SW480 (cell line): ENCODE data around the gene BACE2.
A peak's percentile ranks its signal among the peaks of the same experiment; 100 is the strongest.

Experiments used
- DNase-seq: peaks from one replicate; pipeline ENCODE4 v3.0.0-alpha.2; 2016; ENCODE audit warnings: low spot score

Gene BACE2

DNA sequence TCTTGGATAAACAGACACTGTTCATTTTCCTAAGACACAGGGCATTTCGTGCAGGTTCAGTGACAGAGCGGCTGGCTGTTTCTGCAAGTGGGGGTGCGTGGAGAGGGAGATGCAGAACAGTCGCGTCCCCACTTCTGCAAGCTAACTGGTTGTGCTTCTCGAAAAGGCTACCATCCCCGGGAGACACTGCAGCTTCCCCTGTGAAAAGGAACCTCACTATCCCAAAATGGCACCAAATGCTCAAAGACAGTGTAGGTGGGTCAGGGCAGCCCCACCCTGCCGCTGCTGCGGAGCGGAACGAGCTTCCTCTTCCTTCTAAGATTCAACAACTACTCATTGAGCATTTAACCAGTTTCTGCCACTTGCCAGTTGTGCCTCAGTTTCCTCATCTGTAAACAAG lies 19.2 kb upstream of the BACE2 start:
- no peak for DNase-seq

- no peak for DNase-seq
Measured at GRCh38 chr21:41149199-41149598, 18.8 kb upstream of the BACE2 start.

DNA sequence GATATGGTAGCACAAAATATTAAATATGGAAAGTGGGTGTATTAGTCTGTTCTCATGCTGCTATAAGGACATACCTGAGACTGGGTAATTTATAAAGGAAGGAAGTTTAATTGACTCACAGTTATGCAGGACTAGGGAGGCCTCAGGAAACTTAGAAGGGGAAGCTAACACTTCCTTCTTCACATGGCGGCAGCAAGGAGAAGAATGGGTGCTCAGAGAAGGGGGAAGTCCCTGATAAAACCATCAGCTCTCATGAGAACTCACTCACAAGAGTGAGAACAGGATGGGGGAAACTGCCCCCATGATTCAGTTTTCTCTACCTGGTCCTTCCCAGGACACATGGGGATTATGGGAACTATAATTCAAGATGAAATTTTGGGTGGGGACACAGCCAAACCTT lies 15.8 kb upstream of the BACE2 start:
- no peak for DNase-seq

- DNase-seq, result no peak
Measured at GRCh38 chr21:41153443-41153842, 14.5 kb upstream of the BACE2 start.

- no peak for DNase-seq
Measured at GRCh38 chr21:41156142-41156541, 11.8 kb upstream of the BACE2 start.

DNA sequence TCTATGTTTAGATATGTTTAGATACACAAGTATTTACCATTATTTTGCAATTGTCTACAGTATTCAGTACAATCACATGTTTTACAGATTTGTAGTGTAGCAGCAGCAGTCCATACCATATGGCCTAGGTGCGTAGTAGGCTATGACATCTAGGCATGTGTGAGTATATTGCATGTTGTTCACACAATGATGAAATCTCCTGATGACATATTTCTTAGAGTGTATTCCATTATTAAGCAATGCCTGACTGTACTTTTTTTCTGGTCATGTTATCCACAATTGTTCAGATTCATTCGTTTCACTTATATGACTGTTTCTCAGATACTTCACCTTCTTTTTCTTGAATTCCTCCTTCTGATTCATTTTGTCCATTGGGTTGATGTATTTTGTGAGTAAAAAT lies 9.9 kb upstream of the BACE2 start:
- no peak for DNase-seq

DNA sequence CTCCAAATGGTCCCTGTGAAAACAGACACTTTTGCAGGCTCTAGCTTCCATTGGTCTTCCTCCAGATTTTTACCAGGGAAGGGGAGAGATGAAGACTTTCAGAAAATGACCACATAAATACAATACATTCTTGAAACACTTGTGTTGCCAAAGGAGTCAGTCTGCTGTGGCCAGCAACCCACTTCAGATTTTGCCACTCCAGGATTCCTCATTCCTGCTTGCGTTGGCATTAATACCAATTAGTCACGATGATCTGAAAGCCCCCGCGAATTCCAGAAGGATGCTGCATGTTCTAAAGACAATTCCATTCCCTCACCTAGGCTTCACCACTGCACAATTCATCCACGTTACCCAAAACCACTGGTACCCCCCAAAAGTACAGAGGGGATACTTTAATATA lies 7.9 kb upstream of the BACE2 start:
- no peak for DNase-seq

- DNase-seq, result no peak
Measured at GRCh38 chr21:41161428-41161827, 6.5 kb upstream of the BACE2 start.

GRCh38 chr21:41162096-41162495 lies 5.9 kb upstream of the BACE2 start:
- DNase-seq, result no peak

DNA sequence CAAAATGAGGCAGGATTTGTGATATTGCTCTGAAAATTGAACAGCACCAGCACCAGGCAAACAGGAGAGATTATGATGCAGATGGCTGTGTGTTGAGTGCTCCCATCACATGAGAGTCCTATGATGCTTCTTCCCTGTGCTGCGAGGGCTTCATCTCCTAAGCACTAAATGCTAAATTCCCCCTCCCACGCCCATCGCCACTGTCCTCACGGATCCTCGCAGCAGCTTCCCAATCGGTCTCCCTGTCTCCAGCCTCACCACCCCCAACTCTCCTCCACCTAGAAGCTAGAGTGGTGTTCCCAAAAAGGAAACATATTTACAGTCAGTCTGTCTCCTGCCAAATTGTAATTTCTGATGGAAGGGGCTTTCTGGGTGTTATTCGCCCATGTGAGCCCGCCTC lies 4.9 kb upstream of the BACE2 start:
- no peak for DNase-seq

GRCh38 chr21:41164052-41164451 lies 3.9 kb upstream of the BACE2 start:
- no peak for DNase-seq

DNA sequence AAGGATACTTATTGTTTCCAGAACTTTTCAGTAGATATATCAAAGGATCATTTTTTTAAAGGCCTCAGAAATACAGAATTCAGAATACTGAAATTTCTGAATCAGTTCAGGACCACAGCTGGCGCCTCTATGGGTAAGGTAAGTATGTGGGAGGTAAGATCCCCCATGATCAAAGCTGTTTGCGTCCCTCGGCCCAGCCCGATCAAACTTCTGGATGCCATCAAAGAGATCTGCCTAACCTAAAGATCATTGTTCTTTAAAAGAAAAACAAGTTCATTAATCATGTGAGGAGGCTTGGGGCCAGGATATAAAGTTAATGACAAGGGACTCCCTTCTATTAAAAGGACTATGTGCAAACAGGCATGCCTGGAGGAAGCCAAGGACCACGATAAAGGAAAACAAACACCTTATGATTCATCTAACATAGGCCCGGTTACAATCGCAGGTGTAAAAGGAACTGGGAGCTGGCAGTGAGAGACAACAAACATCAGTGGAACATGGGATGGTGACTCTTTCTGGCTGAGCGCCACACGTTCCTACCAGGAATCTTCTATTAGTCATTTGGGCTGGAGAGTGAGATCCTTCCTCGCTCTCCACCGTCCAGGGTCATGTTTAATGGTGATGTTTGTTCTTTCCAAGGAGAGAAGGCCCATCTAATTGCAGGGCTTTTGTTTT lies 2.8 kb upstream of the BACE2 start:
- peak; percentile 91 for DNase-seq

DNA sequence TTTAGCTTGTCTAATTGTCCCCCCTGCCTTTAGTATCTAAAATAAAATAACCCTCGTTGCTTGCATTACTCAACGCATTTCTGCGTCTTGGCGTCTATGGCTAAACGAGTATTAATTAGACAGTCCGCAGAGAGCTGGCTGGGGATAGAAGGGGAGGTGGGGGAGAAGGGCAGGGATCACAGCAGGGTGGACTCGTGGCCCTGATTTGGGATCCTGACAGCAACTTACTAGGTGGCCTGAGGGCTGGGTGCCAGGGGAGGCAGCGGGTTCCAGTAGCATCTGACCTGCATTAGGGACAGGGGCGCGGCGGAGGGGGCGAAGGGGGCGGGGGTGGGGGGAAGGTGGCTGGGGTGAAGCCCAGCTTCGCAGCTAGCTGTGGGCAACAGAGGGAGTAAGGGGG lies 1.1 kb upstream of the BACE2 start:
- DNase-seq, result no peak

- peak; percentile 74 for DNase-seq
Measured at GRCh38 chr21:41168391-41169257, 664 bp downstream of the BACE2 start.

GRCh38 chr21:41169258-41169576 lies 1.3 kb downstream of the BACE2 start:
- DNase-seq, result no peak

DNA sequence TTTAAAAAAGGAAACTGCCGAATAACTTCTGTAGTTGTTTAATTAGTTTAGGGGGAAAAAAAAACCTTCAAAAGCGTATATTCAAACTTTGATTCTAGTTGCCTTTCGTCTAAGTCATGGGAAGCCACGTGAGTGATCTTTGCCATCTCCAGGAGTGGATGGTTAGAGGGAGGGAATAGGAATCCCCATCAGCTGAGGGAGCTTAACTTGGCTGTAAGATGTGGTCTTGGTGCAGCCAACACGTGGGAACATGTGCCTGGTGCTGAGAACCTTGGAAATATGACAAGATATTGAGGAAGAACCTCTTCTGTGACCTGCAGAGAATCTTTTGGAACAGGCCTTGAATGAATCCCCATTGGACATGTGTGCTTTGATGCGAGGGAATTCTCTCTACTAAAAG lies 1.7 kb downstream of the BACE2 start:
- DNase-seq, result peak; percentile 54

DNA sequence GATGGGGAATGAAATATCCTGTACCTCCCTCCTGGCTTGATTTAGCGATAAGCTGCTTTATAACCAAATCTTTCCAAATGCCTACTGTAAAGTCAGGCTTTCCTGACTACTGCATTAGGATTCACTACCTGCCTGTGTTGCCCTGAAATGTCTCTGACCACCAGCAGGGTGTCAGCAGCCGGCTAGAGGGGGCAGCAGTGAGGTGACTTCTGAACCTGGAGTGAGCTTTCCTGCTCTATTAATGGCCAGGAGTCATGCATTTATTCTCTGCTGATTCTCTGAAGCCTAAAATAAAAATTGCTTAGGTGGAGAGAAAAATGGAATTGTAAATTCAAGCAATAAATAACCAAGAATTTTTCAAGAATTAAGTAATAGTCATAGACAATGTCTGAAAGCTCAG lies 2.5 kb downstream of the BACE2 start:
- DNase-seq, result peak; percentile 90

DNA sequence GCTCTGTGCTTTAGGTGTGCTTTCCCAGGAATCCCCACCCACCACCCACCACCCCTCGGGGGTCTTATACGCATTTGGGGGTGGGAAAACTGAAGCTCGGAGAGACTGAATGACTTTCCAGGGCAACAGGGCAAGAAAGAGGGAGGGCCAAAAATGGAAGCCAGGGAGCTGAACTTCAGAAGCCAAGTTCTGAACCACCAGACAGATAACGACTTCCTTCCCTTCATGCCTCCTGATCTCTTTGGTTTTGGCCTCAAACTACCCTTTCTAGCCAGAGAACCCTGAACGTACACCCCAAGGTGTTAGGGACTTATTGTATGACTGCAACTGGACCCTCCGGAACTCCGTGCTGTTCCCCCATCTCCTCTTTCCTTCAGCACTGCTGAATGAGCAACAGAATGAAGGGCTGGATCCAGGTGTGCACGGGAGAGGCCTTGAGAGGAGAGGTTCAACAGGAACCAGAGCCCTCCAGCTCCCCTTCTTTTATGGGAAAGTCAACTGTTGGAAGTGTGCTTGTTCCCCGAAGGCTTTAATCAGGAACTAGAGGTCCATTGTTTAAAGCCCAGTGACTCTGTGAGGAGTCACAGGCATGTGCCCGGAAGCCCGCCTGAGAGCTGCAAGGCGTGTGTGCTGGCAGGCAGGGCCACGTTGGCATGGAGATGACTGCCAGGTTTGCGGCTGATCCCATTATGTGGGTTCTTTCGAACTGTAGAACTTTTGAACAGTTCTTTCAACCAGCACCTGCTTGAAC lies 3.1 kb downstream of the BACE2 start:
- DNase-seq, result peak; percentile 88

DNA sequence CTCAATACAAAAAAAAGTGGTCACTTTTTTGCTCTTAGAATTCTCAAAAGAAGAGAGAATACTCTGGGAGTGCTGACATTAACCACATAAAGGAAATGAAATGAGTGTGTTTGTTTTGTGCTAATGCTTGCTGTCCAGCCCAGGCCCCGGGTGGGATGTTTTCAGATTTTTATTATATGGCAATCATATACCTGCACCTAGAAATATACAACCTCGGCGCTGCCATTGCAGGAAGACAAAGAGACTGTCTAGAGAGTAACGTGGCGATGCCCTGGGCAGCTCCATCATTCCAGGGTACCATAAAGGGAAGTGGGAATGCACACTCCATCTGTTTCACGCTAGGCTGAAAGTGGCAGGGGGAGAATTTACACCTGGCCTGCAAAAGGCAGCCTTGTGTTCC lies 7.1 kb downstream of the BACE2 start:
- no peak for DNase-seq

GRCh38 chr21:41176846-41177245 lies 8.9 kb downstream of the BACE2 start:
- DNase-seq, result no peak

DNA sequence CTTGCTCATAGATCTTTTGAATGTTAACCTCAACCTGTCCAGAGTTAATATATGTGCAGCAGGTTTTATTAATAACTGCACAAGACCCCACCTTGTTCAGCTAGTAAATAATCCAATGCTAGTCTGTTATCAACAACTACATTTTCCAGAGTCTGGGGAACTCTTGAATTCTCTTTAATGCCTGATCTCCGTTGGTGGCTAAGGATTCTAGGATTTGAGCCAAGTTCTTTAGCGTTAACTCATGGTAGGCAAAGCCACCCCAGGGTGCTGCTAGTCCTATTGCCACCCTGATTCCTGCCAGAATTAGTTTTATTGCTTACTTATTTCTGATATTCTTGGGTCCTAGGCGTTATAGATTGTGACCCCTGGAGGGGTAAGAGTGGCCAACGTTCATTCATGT lies 12.8 kb downstream of the BACE2 start:
- no peak for DNase-seq

DNA sequence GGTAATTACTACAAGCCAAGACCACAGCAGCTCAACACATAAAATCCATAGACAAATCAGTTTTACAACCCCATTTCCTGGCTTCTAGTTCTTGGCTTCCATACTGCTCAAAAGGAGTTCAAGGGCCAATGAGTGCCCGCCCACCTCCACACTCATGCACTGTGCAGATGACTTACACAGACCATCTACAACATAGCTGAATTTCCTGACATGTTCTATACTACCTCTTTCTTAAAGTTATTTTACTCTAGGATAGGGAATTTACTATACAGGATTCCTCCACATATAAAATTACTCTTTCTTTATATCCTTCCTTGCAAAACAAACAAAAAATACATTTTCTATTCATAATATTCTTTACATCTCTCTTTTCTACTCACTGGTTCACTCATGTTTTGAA lies 14.6 kb downstream of the BACE2 start:
- DNase-seq, result no peak

GRCh38 chr21:41183575-41183974 lies 15.6 kb downstream of the BACE2 start:
- no peak for DNase-seq
